DLD1 (cell line): ENCODE data around the gene TSN.

Experiments used
- in situ Hi-C: cut with HindIII; loops from 2 replicates; pipeline ENCODE4 v1.10.0; 2017; ENCODE audit warnings: low sequenced_read_pairs

TSN gene

DNA sequence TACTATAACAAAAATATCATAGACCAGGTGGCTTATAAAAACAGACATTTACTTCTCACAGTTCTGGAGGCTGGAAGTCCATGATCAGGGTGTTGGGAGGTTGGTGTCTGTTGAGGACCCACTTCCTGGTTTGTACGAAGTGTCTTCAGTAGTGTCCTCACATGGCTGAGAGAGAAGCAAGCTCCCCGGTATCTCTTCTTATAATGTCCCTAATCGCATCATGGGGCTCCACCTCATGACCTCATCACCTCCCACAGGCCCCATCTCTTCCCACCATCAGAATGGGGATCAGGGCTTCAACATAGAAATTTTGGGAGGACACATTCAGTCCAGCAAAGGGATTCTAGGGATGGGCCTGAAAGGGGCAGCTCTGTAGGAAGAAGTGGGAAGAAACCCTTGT lies 14.0 kb upstream of the TSN start:
- in situ Hi-C loops = no loop called here

DNA sequence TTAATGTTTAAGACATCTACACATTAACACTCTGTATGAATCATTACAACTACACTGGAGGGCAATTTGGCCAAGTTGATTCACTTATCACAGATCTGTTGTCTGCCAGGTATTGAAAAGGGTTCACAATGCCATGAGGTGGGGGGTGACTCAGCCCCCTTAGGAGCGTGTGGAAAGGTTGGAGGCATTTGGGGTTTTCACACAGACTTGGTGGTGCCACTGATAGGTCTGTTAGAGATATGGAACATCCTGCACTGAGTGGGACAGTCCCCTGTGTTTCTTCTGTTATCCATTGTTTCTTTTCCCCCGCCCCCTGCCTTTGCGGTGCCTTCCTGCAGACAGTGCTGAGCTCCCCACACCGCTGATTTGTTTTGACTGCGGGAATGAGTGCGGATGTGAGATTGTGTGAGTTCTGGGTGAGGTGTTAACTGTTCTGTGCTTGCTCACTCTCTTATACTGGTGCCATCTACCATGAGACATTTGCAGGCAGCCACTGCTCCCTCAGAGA lies 9.3 kb upstream of the TSN start:
- in situ Hi-C loops = no loop called here

DNA sequence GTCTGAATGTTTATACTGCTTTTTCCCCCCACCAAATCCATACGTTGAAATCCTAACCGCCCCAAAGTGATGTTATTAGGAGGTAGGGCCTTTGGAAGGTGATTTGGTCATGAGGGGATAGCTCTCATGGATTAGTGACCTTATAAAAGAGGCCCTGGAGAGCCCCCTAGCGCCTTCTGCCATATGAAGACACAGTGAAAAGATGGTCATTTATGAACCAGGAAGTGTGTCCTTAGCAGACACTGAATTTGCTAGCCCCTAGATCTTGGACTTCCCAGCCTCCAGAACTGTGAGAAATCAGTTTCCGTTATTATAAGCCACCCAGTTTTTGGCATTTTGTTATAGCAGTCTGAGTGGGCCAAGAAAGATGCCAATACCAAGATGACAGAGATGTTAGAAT lies 7.2 kb upstream of the TSN start:
- in situ Hi-C loops = no loop called here

DNA sequence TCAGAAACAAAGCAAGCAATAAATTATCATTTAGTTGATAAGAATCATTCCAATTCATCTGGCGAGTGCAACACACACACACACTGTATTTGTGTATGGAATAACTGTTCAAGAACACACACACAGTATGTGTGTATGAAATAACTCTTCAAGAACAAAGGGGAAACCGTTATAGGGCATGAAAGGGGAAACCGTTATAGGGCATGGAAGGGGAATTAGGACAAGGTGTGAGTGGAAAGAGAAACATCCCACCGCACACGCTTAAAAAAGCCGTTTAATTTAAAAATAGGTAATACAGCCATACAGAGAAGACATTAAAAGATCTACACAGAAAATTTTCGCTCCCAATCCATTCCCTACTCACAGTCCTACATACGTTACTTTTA lies 607 bp upstream of the TSN start:
- in situ Hi-C loops = no loop called here

DNA sequence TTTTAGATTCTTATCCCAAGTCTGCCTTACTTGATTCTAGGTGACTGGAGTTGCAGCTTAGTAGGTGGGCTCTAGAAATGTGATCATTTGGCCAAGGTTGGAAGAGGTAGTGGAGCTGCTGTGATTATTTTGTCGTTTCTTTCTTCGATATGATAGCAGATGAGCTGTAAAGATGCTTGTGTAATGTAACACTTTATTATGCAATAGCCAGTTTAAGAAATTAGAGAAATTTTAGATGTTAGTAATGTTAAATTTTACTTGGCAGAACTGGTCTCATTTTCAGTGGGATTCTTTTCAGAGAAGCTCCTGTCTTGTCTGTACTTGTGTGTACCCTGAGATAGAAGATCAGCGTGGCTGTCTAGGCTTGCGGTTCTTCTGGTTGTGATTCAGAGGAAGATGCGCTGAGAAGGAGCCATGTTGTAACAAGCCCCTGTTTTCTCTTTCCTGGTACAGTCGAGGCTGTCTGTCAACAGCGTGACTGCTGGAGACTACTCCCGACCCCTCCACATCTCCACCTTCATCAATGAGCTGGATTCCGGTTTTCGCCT lies 9.3 kb downstream of the TSN start:
- in situ Hi-C loops = no loop called here

DNA sequence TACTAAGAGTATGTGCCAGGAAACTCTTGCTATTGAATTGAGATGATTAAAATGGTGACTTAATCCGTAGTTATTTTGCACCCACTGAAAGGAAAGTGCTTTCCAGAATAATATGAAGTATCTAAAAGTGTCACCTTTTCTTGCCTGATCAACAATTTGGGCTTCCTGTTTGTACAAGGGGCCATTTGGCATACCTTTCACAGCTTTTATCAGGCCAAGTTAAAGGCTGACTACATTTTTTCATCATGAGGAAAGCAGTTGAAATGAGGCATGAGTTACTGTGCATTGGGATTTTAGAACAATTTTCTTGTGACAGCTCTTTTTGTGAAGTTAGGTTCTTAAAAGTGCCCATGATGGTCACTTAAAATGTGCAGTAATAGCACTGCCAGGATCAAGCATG lies 11.2 kb downstream of the TSN start:
- in situ Hi-C loops = no loop called here

DNA sequence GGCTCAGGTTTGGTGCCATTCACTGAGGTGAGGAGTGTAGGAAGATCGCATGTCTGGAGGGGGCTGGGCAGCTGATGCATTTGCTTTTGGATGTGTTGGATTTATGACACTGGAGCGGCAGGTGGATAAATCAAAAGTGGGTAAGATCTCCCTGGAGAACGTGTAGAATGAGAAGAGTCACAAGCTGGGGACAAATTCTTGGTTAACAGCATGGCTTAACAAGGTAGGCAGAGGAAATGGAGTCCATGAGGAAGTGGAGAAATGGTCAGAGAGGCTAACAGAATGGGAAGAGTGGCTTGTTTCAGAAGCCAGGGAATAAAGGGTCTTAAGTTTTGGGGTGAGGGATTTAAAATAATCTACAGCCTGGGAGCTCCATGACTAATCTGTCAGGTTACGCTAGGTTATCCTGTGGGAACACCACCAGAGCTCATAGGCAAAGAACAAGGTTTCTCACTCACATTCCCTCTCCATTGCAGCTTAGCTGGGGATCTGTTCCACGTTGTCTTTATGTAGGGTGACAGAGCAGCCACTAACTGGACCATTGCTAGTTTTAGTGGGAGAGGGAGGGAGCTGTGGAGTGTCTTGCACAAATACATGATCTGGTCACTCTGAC lies 12.8 kb downstream of the TSN start:
- in situ Hi-C loops = no loop called here

DNA sequence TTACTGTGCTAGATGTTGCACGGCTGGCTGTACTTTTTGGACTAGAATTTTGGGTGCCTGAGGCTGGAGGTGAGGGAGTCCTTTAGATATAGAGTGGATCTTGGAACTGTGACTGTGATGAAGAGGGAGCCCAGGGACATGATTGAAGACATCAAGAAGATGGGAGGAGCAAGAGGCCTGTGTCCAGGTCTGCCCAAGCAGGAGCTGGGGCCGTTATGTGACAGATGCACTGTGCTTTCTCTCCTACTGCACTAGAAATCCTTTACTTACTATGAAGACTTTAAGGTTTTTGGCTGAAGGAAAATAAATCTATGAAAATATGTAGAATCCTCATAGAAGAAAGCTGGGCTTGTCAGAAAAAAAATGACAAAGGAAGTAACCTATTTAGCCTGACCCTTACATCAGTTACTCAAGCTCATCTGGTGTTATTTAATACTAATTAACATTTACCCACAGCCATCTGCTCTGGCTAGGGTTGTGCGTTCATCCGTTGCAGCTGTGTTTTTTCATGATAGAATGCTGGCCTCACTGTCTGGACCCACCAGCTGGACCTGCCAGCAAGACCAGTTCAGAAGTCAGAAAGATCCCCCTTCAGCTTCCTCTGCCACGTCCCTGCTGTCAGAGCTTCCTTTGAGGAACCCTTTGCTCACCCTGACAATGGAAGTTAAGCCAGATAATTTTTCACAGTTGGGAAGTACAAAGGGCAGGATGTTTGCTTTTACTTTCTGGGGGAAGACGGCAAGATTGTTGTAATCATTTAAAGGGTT lies 16.7 kb downstream of the TSN start:
- in situ Hi-C loops = no loop called here

DNA sequence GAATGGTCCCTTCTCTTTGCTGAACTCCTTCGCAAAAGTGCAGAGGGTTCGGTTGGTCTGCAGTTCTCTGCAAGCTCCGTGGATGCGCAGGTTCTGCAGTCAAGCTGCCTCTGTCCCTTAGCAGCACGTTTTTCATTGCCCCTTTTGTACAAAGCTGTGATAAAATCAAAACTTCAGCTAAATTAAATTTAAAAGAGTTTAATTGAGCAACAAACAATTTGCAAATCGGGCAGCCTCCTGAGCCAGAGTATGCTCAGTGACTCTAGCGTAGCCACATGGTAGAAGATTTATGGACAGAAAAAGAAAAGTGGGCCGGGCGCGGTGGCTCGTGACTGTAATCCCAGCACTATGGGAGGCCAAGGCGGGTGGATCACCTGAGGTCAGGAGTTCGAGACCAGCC lies 18.8 kb downstream of the TSN start:
- in situ Hi-C loops = no loop called here

DNA sequence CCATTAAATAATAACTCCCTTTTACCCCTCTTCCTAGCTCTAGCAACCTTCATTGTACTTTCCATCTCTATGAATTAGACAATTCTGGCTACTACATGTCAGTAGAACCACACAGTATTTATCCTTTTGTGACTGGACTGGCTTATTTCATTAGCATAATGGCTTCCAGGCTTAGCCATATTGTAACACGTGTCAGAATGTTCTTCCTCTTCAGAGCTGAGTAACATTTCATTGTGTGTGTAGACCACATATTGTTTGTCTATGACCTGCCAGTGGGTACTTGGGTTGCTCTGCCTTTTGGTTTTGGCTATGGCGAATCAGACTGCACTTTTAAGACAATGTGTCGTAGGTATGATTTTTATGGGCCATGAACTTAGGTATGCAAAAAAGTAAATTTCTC lies 20.9 kb downstream of the TSN start:
- in situ Hi-C loops = no loop called here

DNA sequence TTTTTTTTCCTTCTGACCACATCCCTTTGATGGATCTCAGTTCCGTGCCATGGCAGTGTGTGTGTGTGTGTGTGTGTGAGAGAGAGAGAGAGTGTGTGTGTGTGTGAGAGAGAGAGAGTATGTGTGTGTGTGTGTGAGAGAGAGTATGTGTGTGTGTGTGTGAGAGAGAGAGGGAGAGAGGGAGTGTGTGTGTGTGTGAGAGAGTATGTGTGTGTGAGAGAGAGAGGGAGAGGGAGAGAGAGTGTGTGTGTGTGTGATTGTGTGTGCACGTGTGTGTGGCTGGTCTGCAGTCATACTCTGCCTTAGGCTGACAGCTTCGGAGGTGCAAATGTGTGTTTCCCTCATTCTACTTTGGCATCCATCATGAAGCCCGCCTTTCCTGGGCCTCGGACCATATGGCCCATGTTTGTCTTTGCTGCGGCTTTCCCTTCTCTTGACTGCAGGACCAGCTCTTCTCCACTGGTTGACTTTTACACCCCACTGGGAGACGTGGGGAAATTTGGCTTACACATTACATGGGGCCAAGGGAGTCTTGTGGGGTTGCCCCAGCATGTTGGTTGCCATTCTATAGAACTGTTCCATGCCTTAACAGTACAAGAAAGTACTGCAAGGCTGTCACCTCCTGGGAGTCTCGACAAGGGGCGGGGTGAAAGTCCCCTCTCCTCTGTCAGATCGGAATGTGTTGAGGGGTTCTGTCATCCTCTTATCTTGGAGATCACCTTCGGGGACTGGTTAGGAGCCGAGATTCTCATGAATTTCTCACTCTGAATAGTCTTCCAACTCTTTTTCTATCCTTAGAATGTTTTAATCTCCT lies 21.6 kb downstream of the TSN start:
- in situ Hi-C loops = no loop called here

DNA sequence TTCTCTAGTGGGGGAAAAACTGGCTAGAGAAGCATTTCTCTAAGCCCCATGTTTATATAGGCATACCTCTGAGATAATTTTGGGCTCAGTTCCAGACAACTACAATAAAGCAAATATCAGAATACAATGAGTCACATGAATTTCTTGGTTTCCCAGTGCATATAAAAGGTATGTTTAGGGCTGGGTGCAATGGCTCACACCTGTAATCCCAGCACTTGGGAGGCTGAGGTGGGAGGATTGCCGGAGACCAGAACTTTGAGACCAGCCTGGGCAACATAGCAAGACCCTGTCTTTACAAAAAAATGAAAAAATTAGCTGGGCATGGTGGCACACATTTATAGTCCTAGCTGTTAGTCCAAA lies 22.2 kb downstream of the TSN start:
- in situ Hi-C loops = no loop called here

DNA sequence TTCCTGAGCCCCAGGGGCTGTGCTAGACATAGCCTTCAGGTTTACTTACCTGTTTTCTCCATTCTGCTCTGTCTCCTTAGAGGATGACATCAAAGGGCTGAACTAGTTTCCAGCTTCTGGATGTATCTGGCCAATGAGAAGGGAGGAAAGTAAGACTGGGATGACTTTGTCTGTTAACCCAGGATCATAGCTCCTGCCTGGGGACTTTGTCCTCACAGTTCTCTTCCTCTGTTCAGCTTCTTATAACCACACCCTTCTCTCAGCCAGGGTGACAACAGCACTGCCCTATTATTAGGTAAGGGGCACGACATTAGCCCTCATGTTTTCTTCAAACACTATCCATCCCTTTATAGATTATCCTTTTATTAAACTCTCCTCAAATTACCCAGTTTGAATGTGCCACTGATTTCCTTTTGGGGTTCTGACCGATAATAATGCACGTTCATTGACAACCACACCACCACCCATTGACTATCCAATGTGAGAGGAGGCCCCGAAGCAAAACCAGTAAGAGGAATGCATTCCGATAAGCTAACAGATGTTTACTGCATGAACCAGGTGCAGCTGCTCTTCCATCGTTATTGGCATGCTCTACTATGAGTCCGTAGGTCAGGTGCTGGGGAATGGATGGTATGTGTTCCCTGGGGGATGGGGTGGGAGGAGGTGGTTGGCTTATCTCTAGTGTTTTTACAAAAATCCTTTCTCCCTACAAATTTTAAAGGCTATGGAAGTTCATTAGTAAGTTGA lies 23.5 kb downstream of the TSN start:
- in situ Hi-C loops = no loop called here

DNA sequence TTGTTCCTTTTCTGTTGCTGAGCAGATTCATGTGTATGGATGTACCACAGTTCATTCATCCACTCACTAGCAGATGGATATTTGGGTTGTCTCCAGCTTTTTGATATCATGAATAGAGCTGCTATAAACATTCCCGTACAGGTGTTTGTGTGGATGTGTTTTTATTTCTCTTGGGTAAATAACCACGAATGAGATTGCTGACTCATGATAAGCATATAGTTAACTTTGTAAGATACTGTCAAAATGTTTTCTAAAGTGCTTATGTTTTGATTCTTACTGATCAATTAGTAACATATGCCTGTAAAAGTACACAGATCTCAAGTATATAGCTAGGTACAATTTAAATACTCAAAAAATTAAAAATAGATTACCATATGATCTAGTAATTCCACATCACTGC lies 27.7 kb downstream of the TSN start:
- in situ Hi-C loops = no loop called here

DNA sequence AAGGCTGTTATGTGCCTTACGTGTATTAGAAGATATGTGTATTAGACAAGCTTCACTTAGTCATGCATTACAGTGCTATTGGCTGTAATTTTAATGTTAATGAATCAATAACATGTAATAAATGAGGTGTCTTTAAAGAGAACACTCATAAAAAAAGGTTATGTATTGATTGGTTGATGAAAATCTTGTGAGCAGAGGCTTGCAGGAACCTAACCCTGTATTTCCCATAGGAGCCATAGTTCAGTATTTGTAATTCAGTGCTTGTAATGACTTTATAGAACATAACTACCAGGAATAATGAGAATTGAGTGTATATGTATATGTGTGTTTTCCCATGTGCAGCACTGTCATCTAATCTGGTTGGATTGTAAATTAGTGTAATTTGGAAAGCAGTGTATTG lies 33.2 kb downstream of the TSN start:
- in situ Hi-C loops = no loop called here

DNA sequence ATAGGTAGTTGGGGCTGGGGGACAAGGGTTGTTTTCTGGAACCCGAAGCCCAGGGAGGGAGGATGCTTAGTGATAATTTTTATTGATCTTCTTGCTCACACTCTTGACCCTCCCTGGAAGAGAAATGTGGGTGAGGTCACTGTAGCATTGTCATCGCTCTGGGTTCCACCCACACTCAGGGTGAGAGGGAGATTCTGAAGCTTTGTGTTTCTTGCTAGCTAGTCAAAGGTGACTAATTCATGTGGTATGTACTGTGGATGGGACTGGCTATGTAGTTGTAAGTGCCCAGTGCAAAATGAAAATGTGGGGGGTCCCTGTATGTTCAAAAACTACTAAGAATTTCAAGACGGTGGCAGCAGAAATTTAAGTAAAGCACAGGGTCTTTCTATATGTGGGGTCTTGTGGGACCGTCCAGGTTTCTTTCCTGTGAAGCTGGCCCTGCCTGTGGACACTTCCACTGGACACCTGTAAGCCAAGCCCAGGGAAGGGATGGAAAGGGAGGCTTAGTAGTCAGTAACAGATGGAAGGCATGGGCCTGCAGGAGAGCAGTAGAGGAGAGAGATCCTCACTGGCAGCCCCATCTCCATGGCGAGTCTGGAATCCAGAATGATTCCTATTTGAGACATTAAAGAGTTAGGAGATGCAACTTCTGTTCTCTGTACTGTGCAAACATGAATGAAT lies 35.0 kb downstream of the TSN start:
- in situ Hi-C loops = no loop called here

DNA sequence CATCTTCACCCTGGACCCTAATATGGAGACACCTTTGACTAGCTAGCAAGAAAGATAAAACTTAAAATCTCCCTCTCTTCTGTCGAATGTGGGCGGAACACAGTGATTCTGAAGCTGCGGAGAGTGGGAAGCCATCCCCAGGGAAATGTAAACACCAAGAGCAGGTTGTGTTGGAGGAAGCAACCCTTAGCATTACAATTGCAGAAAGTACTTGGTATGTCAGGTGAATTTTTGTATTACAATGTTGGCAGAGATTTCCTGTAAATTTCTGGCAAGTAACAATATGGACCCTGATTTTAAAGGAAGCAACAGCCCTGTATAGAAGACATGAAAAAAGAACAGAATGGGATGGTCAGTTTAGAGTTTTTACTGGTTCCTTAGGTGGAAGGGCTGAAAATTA lies 35.8 kb downstream of the TSN start:
- in situ Hi-C loops = no loop called here

DNA sequence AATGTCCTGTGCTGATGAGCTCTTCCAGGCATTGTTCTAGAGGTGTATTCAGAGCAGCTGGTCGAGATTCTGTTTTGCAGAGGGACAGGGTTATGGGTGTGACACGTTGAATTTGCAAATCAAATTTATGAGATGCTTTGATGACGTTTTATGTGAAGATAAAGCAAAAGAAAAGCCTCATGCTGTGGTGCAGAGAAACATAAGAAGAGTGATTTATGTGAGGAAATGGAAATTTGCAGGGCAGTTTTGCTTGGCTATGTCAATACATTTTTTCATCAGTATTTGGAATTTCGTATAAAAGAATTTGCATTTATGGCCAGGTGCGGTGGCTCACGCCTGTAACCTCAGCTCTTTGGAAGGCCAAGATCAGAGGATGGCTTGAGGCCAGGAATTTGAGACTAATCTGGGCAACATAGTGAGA lies 36.4 kb downstream of the TSN start:
- in situ Hi-C loops = no loop called here

DNA sequence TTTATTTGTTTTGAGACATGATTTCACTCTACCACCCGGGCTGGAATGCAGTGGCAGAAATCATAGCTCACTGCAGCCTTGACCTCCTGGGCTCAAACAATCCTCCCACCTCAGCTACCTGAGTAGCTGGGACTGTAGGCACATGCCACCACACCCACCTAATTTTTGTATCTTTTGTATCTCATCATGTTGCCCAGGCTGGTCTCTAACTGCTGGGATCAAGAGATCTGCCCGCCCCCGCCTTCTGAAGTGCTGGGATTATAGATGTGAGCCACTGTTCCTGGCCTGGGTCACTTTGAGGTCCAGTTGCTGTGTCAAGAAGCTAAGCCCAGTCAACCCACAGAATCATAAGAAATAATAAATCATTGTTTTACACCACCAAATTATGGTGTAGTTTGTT lies 38.4 kb downstream of the TSN start:
- in situ Hi-C loops = no loop called here

DNA sequence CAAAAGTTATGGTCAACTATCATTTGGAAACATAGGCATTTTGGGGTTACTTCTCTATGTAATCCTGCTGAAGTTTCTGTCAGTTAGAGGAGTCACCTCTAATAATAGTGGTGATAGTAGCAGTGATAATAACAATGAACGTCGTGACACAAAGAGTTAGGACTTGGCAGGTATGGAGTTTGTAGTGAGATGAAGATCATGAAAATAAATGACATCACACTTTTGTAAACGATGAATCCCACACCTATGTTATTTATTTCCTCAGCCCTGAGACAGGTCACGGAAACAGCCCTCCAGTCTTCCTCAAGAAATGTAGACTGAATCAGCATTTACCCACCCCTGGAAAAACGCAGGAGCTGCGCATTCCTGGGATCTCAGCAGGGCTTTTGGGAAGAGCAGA lies 38.8 kb downstream of the TSN start:
- in situ Hi-C loops = no loop called here
